Upper lobe of right lung (tissue), 1 donor: ENCODE data around the gene OR3A1. TPM values are rescaled to one million over a fixed set of nuclear protein-coding genes. Genes with fewer than 3 reads are reported as not detected.
"Not testable (repeated sequence)": the region's sequence is repeated elsewhere in the genome, so short reads cannot be mapped to it uniquely, and the experiment has no call there.

ENCODE experiments used
- ATAC-seq: fragments of 200-7000 bp; cut with Tn5 transposase; one replicate; pipeline ENCODE4 v1.9.1; 2020; ENCODE audit warnings: mild to moderate bottlenecking, moderate library complexity
- DNase-seq: peaks from one replicate; pipeline ENCODE4 v3.0.0-alpha.2; 2020
- H3K27ac ChIP-seq: fragments of 200-600 bp; one replicate; pipeline ENCODE4 v1.8.0; 2022
- H3K27me3 ChIP-seq: fragments of 200-600 bp; one replicate; pipeline ENCODE4 v1.8.0; 2022; ENCODE audit warnings: mild to moderate bottlenecking
- H3K36me3 ChIP-seq: fragments of 200-600 bp; one replicate; pipeline ENCODE4 v1.8.0; 2022
- H3K4me1 ChIP-seq: fragments of 200-600 bp; one replicate; pipeline ENCODE4 v1.8.0; 2022
- H3K4me3 ChIP-seq: fragments of 200-600 bp; one replicate; pipeline ENCODE4 v1.8.0; 2022; ENCODE audit warnings: mild to moderate bottlenecking
- H3K9me3 ChIP-seq: fragments of 200-600 bp; one replicate; pipeline ENCODE4 v1.8.0; 2022
- intact Hi-C: fragments of 100-400 bp; cut with DNase I; formaldehyde crosslinking; loops from one replicate; pipeline ENCODE4 v1.11.0; 2022
- total RNA-seq: library from RNA; stranded (reverse); fragmentation: NEBNext Ultra II Directional; extraction: Animal tissue kit (Norgen Biotek cat#: 25700); gene quantifications from one replicate; pipeline ENCODE4 v1.2.1, GENCODE V29; 2021
- TF ChIP-seq, protein P1 (sequence below): fragments of 200-600 bp; IDR thresholded peaks from one replicate; pipeline ENCODE4 v1.8.0; 2022; ENCODE audit warnings: antibody characterized with exemption
- donor health status: DM: no; HTN: yes; CAD: no; lungs with severe emphysema.

OR3A1 gene
- total RNA-seq, 1 donor from 2014 or later: not detected

DNA sequence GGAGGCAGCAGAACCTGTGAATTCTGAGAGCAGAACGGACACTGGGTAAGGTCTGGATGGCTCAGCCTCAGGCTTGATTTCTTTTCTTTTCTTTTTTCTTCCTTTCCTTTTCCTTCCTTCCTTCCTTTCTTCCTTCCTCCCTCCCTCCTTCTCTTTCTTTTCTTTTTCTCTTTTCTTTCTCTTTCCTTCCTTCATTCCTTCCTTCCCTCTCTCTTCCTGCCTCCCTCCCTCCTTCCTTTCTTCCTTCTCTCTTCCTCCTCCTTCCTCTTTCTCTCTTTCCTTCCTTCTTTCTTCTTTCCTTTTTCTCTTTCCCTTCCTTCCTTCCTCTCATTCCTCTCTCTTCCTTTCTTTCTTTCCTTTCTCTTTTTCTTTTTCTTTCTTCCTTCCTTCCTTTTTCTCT, 38.0 kb downstream of the OR3A1 start:
- Histone ChIP-seq H3K27ac (no peak overlapping the region), H3K36me3 (no peaks in the 10 kb centered on the region), H3K4me1 (no peaks in the 10 kb centered on the region), H3K9me3 (no peaks in the 10 kb centered on the region), H3K4me3 (no peak overlapping the region), H3K27me3 (no peaks in the 10 kb centered on the region)
- TF ChIP-seq, protein P1, sequence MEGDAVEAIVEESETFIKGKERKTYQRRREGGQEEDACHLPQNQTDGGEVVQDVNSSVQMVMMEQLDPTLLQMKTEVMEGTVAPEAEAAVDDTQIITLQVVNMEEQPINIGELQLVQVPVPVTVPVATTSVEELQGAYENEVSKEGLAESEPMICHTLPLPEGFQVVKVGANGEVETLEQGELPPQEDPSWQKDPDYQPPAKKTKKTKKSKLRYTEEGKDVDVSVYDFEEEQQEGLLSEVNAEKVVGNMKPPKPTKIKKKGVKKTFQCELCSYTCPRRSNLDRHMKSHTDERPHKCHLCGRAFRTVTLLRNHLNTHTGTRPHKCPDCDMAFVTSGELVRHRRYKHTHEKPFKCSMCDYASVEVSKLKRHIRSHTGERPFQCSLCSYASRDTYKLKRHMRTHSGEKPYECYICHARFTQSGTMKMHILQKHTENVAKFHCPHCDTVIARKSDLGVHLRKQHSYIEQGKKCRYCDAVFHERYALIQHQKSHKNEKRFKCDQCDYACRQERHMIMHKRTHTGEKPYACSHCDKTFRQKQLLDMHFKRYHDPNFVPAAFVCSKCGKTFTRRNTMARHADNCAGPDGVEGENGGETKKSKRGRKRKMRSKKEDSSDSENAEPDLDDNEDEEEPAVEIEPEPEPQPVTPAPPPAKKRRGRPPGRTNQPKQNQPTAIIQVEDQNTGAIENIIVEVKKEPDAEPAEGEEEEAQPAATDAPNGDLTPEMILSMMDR: no peak
- ATAC-seq (no peak), DNase-seq (no peak)
- intact Hi-C loops: no loop called here

DNA sequence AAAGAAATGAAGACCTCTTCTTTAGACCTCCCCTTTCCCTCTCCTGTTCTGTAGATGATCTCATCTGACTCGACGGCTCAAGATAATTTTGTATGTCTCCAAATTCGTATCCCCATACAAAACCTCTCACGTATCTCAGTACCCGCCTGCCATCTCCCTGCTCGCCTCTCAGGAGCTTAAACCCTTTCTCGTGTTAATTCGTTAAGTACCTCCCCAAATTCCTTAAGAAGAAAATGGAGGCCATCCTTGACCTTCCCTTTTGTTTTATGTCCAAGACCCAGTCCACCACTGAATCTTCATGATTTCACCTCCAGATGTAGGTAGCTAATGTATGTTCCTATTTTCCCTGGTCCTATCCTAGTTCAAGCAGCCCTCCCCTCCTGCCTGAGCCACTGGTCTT, 41.6 kb downstream of the OR3A1 start:
- no peak overlapping the region for H3K27ac ChIP-seq
- TF ChIP-seq, protein P1: no peak
- H3K27me3 ChIP-seq: no peaks in the 10 kb centered on the region
- DNase-seq: no peak
- no peak for ATAC-seq
- no peak overlapping the region for H3K4me3 ChIP-seq
- no peaks in the 10 kb centered on the region for H3K36me3 ChIP-seq
- H3K4me1 ChIP-seq: no peaks in the 10 kb centered on the region
- H3K9me3 ChIP-seq: no peaks in the 10 kb centered on the region
- intact Hi-C loops: no loop called here

DNA sequence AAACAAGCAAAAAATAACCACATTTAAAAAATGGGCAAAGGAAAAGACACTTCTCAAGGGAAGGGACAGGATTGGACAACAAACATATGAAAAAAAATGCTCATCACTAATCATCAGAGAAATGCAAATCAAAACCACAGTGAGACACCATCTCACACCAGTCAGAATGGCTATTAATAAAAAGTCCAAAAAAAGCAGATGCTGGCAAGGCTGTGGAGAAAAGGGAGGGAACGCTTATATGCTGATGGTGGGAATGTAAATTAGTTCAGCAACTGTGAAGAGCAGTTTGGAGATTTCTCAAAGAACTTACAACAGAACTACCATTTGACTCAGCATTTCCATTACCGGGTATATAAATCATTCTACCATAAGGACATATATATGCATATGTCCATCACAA, 49.1 kb downstream of the OR3A1 start:
- H3K4me1 ChIP-seq, H3K9me3 ChIP-seq, ATAC-seq, H3K36me3 ChIP-seq, H3K27me3 ChIP-seq, intact Hi-C loops, H3K4me3 ChIP-seq, H3K27ac ChIP-seq, DNase-seq: not testable (repeated sequence)

DNA sequence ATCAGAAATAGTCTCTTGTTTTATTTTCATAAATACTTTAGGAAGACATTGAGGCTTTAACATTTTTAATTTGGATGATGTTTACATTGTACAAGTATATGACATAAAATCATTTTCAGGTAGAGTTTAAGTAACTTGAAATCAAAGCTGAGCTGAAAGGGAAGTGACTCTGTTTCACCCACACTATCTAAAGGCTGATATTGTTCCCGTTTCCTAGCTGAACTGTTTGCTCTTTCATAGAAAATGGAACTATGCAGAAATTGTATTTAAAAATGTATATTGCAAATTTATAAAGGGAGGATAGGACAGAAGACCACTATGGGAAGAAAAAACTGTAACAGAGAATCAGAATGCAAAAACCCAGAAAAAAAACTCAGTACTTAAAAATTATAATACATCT, 53.3 kb downstream of the OR3A1 start:
- intact Hi-C loops, H3K27ac ChIP-seq, ATAC-seq: not testable (repeated sequence)

DNA sequence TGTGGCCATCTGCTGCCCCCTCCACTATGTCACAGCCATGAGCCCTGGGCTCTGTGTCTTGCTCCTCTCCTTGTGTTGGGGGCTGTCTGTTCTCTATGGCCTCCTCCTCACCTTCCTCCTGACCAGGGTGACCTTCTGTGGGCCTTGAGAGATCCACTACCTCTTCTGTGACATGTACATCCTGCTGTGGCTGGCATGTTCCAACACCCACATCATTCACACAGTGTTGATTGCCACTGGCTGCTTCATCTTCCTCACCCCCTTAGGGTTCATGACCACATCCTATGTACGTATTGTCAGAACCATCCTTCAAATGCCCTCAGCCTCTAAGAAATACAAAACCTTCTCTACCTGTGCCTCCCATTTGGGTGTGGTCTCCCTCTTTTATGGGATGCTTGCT, 57.1 kb downstream of the OR3A1 start:
- DNase-seq, intact Hi-C loops, H3K4me1 ChIP-seq, H3K27ac ChIP-seq, H3K4me3 ChIP-seq, H3K27me3 ChIP-seq, H3K9me3 ChIP-seq, H3K36me3 ChIP-seq, ATAC-seq: not testable (repeated sequence)

More for the DNA sequence above, 53.3 kb downstream of the OR3A1 start:
- H3K4me3 ChIP-seq, H3K4me1 ChIP-seq, DNase-seq, H3K27me3 ChIP-seq, H3K36me3 ChIP-seq, H3K9me3 ChIP-seq: not testable (repeated sequence)

Other genes starting within 250 kb of the OR3A1 start
- gene OR1D5, start 234.8 kb downstream of the OR3A1 start, total RNA-seq: not detected
- gene OR1D2, start 193.9 kb downstream of the OR3A1 start, total RNA-seq: not detected
- not detected for gene OR1G1, start 170.8 kb downstream of the OR3A1 start, total RNA-seq
- not detected for gene OR1A2, start 100.8 kb downstream of the OR3A1 start, total RNA-seq
- gene OR1A1, start 90.7 kb downstream of the OR3A1 start, total RNA-seq: not detected
- gene OR3A2, start 87.9 kb upstream of the OR3A1 start, total RNA-seq: not detected
- not detected for gene OR1E1, start 100.0 kb upstream of the OR3A1 start, total RNA-seq
- not detected for gene OR3A3, start 113.0 kb upstream of the OR3A1 start, total RNA-seq
- gene OR1E2, start 135.5 kb upstream of the OR3A1 start, total RNA-seq: not detected
- 0.75 TPM for gene SPATA22, start 173.5 kb upstream of the OR3A1 start, total RNA-seq
- gene ASPA, start 177.6 kb upstream of the OR3A1 start, total RNA-seq: 8.2 TPM